ENCODE measurements around the gene NBL1. TPM values are rescaled to one million over a fixed set of nuclear protein-coding genes. Genes with fewer than 3 reads are reported as not detected.

The NBL1 gene
- total and polyA plus RNA-seq, 2 donors (not counting 1 experiment from before 2014, with no cell fraction given) = 59.3 to 103 TPM

- no peak overlapping the region for H3K4me2 ChIP-seq (ENCODE audit: extremely low read depth, insufficient read depth, low read length)
- DNase-seq (ENCODE audit: low read depth in 2 of 2) = no peak
Observed at GRCh38 chr1:19668888-19669287, 24.8 kb downstream of the NBL1 start.

DNA sequence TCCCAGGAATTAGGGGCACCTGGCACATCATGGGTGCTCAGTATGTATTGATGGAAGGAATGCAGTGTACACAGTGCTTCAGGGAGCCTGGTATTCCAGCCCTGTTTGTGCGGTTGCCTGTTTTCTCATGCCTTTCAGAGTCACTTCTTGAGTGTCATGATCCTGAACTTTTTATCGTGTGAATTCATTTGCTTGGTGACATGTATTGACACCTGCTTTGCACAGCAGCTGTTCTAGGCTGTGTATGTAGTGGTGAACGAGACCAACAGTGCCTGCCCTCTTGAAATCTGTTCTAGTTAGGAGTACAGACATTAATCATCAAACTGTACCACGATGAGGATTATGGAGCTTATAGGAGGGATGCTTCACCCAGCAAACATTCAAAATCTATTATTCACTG lies 26.7 kb downstream of the NBL1 start:
- no peaks in the 10 kb centered on the region for H3K9me3 ChIP-seq (ENCODE audit: control insufficient read depth, insufficient read depth, low read depth, low read length)
- no peaks in the 10 kb centered on the region for H3K36me3 ChIP-seq (ENCODE audit: control insufficient read depth, insufficient read depth, low read length)
- H2AFZ ChIP-seq (ENCODE audit: low read length) = no peak overlapping the region
- no peak overlapping the region for H3K27ac ChIP-seq (ENCODE audit: insufficient read depth, low read length)
- no peak for DNase-seq (ENCODE audit: low read depth in 2 of 2)
- no peaks in the 10 kb centered on the region for H3K79me2 ChIP-seq (ENCODE audit: control insufficient read depth, insufficient read depth, low read length)
- no peak for TF ChIP-seq EZH2 (IDR thresholded peaks at IDR 0.05; ENCODE audit: low read length, missing control alignments)
- TF ChIP-seq, protein P1, sequence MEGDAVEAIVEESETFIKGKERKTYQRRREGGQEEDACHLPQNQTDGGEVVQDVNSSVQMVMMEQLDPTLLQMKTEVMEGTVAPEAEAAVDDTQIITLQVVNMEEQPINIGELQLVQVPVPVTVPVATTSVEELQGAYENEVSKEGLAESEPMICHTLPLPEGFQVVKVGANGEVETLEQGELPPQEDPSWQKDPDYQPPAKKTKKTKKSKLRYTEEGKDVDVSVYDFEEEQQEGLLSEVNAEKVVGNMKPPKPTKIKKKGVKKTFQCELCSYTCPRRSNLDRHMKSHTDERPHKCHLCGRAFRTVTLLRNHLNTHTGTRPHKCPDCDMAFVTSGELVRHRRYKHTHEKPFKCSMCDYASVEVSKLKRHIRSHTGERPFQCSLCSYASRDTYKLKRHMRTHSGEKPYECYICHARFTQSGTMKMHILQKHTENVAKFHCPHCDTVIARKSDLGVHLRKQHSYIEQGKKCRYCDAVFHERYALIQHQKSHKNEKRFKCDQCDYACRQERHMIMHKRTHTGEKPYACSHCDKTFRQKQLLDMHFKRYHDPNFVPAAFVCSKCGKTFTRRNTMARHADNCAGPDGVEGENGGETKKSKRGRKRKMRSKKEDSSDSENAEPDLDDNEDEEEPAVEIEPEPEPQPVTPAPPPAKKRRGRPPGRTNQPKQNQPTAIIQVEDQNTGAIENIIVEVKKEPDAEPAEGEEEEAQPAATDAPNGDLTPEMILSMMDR (conservative IDR thresholded peaks at IDR 0.05 in 1 of 2, IDR thresholded peaks at IDR 0.05 in 1 of 2; ENCODE audit: low read depth in 1 of 2, low read length in 2 of 2) = no peak
- H3K4me2 ChIP-seq (ENCODE audit: extremely low read depth, insufficient read depth, low read length) = no peak overlapping the region
- H3K4me3 ChIP-seq (replicated peaks in 1 of 4; ENCODE audit: control extremely low read depth in 1 of 4, insufficient read depth in 1 of 4, low read depth in 3 of 4, low read length in 4 of 4) = no peak overlapping the region
- H3K27me3 ChIP-seq (ENCODE audit: control insufficient read depth, insufficient read depth, low read length) = peaks cover 27% of the 10 kb centered on the region
- no peaks in the 10 kb centered on the region for H3K4me1 ChIP-seq (ENCODE audit: control insufficient read depth, extremely low read depth, insufficient read depth, low read length)
- H3K9ac ChIP-seq (ENCODE audit: insufficient read depth, low read length) = no peak overlapping the region
- H4K20me1 ChIP-seq (ENCODE audit: control insufficient read depth, extremely low read depth, insufficient read depth, low read length) = no peaks in the 10 kb centered on the region

More at GRCh38 chr1:19668888-19669287, 24.8 kb downstream of the NBL1 start:
- H3K36me3 ChIP-seq (ENCODE audit: control insufficient read depth, insufficient read depth, low read length) = no peaks in the 10 kb centered on the region
- TF ChIP-seq EZH2 (IDR thresholded peaks at IDR 0.05; ENCODE audit: low read length, missing control alignments) = no peak
- TF ChIP-seq, protein P1 (conservative IDR thresholded peaks at IDR 0.05 in 1 of 2, IDR thresholded peaks at IDR 0.05 in 1 of 2; ENCODE audit: low read depth in 1 of 2, low read length in 2 of 2) = no peak
- H3K9me3 ChIP-seq (ENCODE audit: control insufficient read depth, insufficient read depth, low read depth, low read length) = no peaks in the 10 kb centered on the region
- peaks cover 44% of the 10 kb centered on the region for H3K27me3 ChIP-seq (ENCODE audit: control insufficient read depth, insufficient read depth, low read length)
- H2AFZ ChIP-seq (ENCODE audit: low read length) = no peak overlapping the region
- H3K4me1 ChIP-seq (ENCODE audit: control insufficient read depth, extremely low read depth, insufficient read depth, low read length) = no peaks in the 10 kb centered on the region
- H3K27ac ChIP-seq (ENCODE audit: insufficient read depth, low read length) = no peak overlapping the region
- no peak overlapping the region for H3K4me3 ChIP-seq (replicated peaks in 1 of 4; ENCODE audit: control extremely low read depth in 1 of 4, insufficient read depth in 1 of 4, low read depth in 3 of 4, low read length in 4 of 4)
- no peaks in the 10 kb centered on the region for H4K20me1 ChIP-seq (ENCODE audit: control insufficient read depth, extremely low read depth, insufficient read depth, low read length)
- no peak overlapping the region for H3K9ac ChIP-seq (ENCODE audit: insufficient read depth, low read length)
- H3K79me2 ChIP-seq (ENCODE audit: control insufficient read depth, insufficient read depth, low read length) = no peaks in the 10 kb centered on the region

- H3K36me3 ChIP-seq (ENCODE audit: control insufficient read depth, insufficient read depth, low read length) = no peaks in the 10 kb centered on the region
- no peak overlapping the region for H3K9ac ChIP-seq (ENCODE audit: insufficient read depth, low read length)
- H3K27me3 ChIP-seq (ENCODE audit: control insufficient read depth, insufficient read depth, low read length) = peaks cover 13% of the 10 kb centered on the region
- no peak for TF ChIP-seq EZH2 (IDR thresholded peaks at IDR 0.05; ENCODE audit: low read length, missing control alignments)
- TF ChIP-seq, protein P1 (conservative IDR thresholded peaks at IDR 0.05 in 1 of 2, IDR thresholded peaks at IDR 0.05 in 1 of 2; ENCODE audit: low read depth in 1 of 2, low read length in 2 of 2) = no peak
- H3K4me1 ChIP-seq (ENCODE audit: control insufficient read depth, extremely low read depth, insufficient read depth, low read length) = no peaks in the 10 kb centered on the region
- no peak overlapping the region for H3K4me2 ChIP-seq (ENCODE audit: extremely low read depth, insufficient read depth, low read length)
- no peak overlapping the region for H3K27ac ChIP-seq (ENCODE audit: insufficient read depth, low read length)
- H3K4me3 ChIP-seq (replicated peaks in 1 of 4; ENCODE audit: control extremely low read depth in 1 of 4, insufficient read depth in 1 of 4, low read depth in 3 of 4, low read length in 4 of 4) = no peak overlapping the region
- no peaks in the 10 kb centered on the region for H4K20me1 ChIP-seq (ENCODE audit: control insufficient read depth, extremely low read depth, insufficient read depth, low read length)
- H3K79me2 ChIP-seq (ENCODE audit: control insufficient read depth, insufficient read depth, low read length) = no peaks in the 10 kb centered on the region
- no peaks in the 10 kb centered on the region for H3K9me3 ChIP-seq (ENCODE audit: control insufficient read depth, insufficient read depth, low read depth, low read length)
- H2AFZ ChIP-seq (ENCODE audit: low read length) = no peak overlapping the region
- DNase-seq (ENCODE audit: low read depth in 2 of 2) = no peak
Observed at GRCh38 chr1:19672237-19672636, 28.1 kb downstream of the NBL1 start.

All from fibroblast of lung (primary cell).